WTC11 (cell line): ENCODE measurements around the gene ANAPC16. TPM values are rescaled to one million over a fixed set of nuclear protein-coding genes. Genes with fewer than 3 reads are reported as not detected.
"Not testable (repeated sequence)": the region's sequence is repeated elsewhere in the genome, so short reads cannot be mapped to it uniquely, and the experiment has no call there.

Experiments used
- ATAC-seq: fragments of 200-7000 bp; cut with Tn5 transposase; 2 replicates; pipeline ENCODE4 v1.10.0; 2021; ENCODE audit warnings: mild to moderate bottlenecking, moderate library complexity
- CTCF ChIA-PET: fragments of 300-600 bp; sonication (Branson Sonifier 250); formaldehyde crosslinking; loops from one replicate; lab custom pipeline; 2021; ENCODE audit warnings: antibody characterized with exemption; lab: Charles Lee
- POLR2A ChIA-PET: fragments of 350-600 bp; sonication (Branson Sonifier 250); formaldehyde crosslinking; loops from one replicate; lab custom pipeline; 2021; ENCODE audit warnings: antibody characterized with exemption; lab: Charles Lee
- DNase-seq: peaks from one replicate; pipeline ENCODE4 v3.0.0; 2021; ENCODE audit warnings: low spot score
- H3K27ac Mint-ChIP-seq: 2 replicates; pipeline ENCODE4 v1.8.0; 2021; ENCODE audit warnings: mixed read lengths
- H3K27me3 Mint-ChIP-seq: 2 replicates; pipeline ENCODE4 v1.8.0; 2021; ENCODE audit warnings: low read depth, mild to moderate bottlenecking, moderate library complexity, mixed read lengths
- H3K36me3 Mint-ChIP-seq: 2 replicates; pipeline ENCODE4 v1.8.0; 2021; ENCODE audit warnings: mixed read lengths
- H3K4me1 Mint-ChIP-seq: 2 replicates; pipeline ENCODE4 v1.8.0; 2022; ENCODE audit warnings: mixed read lengths
- H3K4me3 Mint-ChIP-seq: 2 replicates; pipeline ENCODE4 v1.8.0; 2021; ENCODE audit warnings: mild to moderate bottlenecking, moderate library complexity, mixed read lengths
- H3K9me3 Mint-ChIP-seq: 2 replicates; pipeline ENCODE4 v1.8.0; 2021; ENCODE audit warnings: mixed read lengths
- FOXJ3 ChIP-seq: sonication (generic); formaldehyde crosslinking; IDR thresholded peaks from 2 replicates; pipeline ENCODE4 v1.9.0; 2021; ENCODE audit warnings: missing genetic modification reagents, mild to moderate bottlenecking, borderline replicate concordance
- NR1H2 ChIP-seq: sonication (generic); formaldehyde crosslinking; IDR thresholded peaks from 2 replicates; pipeline ENCODE4 v1.9.0; 2021; ENCODE audit warnings: mild to moderate bottlenecking, moderate library complexity, missing genetic modification reagents
- TCF7 ChIP-seq: sonication (generic); formaldehyde crosslinking; IDR thresholded peaks from 2 replicates; pipeline ENCODE4 v1.8.0; 2022; ENCODE audit warnings: mild to moderate bottlenecking, low read depth, missing genetic modification reagents, moderate library complexity
- ZNF263 ChIP-seq: sonication (generic); formaldehyde crosslinking; IDR thresholded peaks from 2 replicates; pipeline ENCODE4 v1.8.1; 2022; ENCODE audit warnings: low read depth, mild to moderate bottlenecking, moderate library complexity, missing genetic modification reagents
- ZNF671 ChIP-seq: fragments of 250-450 bp; sonication (Bioruptor Pico); IDR thresholded peaks from 2 replicates; pipeline ENCODE4 v1.8.0; 2021; ENCODE audit warnings: mild to moderate bottlenecking
- total RNA-seq: library from RNA; stranded (reverse); gene quantifications from 3 replicates; pipeline ENCODE4 v1.2.3, GENCODE V29; 2021
- TF ChIP-seq, protein P1 (sequence below): fragments of 200-600 bp; IDR thresholded peaks from 2 replicates; pipeline ENCODE4 v1.8.0; 2022; ENCODE audit warnings: antibody characterized with exemption
- TF ChIP-seq, protein P2 (sequence below): fragments of 250-450 bp; sonication (Bioruptor Pico); IDR thresholded peaks from 2 replicates; pipeline ENCODE4 v1.9.0; 2021; ENCODE audit warnings: mild to moderate bottlenecking
- TF ChIP-seq, protein P3 (sequence below): sonication (generic); formaldehyde crosslinking; conservative IDR thresholded peaks from 2 replicates; pipeline ENCODE4 v1.8.1; 2022; ENCODE audit warnings: mild to moderate bottlenecking, missing genetic modification reagents
- TF ChIP-seq, protein P4 (sequence below): sonication (generic); formaldehyde crosslinking; IDR thresholded peaks from 2 replicates; pipeline ENCODE4 v1.8.0; 2023; ENCODE audit warnings: missing genetic modification reagents, mild to moderate bottlenecking, borderline replicate concordance
- TF ChIP-seq, protein P5 (sequence below): fragments of 250-450 bp; sonication (Bioruptor Pico); IDR thresholded peaks from 2 replicates; pipeline ENCODE4 v1.9.0; 2021; ENCODE audit warnings: moderate library complexity, mild to moderate bottlenecking, inconsistent platforms, borderline replicate concordance

The ANAPC16 gene
- total RNA-seq, 1 experiment from 2014 or later = 52.3 TPM

DNA sequence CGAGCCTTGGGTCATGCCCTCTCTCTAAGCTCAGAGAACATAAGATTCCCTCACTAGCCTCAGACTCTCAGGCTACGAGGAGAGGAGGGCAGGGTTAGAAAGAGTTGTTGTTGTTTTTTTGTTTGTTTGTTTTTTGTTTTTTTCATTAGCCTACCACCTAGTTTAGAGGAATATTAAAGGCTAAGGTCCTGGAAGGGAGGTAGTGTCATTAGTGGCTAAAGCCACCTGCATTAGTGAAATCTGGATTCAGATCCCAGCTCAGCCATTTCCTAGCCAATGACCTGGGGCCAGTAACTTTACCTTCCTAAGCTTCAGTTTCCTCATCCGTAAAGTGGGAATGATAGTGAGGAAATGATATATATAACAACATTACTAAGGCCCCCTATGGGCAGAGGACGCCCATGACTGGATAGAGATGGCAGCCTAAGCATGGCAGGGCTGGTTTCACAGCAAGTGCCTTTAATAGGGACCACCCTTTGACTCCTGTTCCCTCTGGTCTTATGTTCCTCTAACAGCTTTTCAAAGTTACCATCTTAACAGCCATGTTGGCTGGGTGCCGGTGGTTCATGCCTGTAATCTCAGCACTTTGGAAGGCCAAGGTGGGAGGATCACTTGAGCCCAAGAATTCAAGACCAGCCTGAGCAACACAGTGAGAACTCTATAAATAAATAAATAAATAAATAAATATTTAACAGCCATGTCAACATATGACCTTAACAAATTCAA is 63.0 kb downstream of the ANAPC16 start:
- ChIA-PET CTCF (interaction anchor here (0.8 to 4.2 kb wide), 5 partner anchors 18 to 53 kb away, joined by 3 to 22 read pairs (median 9); no protein-coding TSS in a partner anchor), POLR2A (interaction anchor here (1.3 to 3.3 kb wide), 4 partner anchors 19 to 53 kb away, joined by 7 to 29 read pairs (median 14); no protein-coding TSS in a partner anchor)
- no peak for ATAC-seq
- Mint-ChIP-seq H3K27me3 (no peaks in the 10 kb centered on the region; the same call in 1 of the 2 replicates), H3K4me1 (peaks cover 23% of the 10 kb centered on the region), H3K36me3 (peaks cover 20% of the 10 kb centered on the region), H3K27ac (peak overlapping the region; percentile 51; the same call in 1 of the 2 replicates), H3K4me3 (no peak overlapping the region), H3K9me3 (no peaks in the 10 kb centered on the region)
- no peak for DNase-seq
- TF ChIP-seq FOXJ3 (CRISPR knock-in tag) = no peak
- TF ChIP-seq TCF7 (CRISPR knock-in tag) = no peak
- TF ChIP-seq, protein P1, sequence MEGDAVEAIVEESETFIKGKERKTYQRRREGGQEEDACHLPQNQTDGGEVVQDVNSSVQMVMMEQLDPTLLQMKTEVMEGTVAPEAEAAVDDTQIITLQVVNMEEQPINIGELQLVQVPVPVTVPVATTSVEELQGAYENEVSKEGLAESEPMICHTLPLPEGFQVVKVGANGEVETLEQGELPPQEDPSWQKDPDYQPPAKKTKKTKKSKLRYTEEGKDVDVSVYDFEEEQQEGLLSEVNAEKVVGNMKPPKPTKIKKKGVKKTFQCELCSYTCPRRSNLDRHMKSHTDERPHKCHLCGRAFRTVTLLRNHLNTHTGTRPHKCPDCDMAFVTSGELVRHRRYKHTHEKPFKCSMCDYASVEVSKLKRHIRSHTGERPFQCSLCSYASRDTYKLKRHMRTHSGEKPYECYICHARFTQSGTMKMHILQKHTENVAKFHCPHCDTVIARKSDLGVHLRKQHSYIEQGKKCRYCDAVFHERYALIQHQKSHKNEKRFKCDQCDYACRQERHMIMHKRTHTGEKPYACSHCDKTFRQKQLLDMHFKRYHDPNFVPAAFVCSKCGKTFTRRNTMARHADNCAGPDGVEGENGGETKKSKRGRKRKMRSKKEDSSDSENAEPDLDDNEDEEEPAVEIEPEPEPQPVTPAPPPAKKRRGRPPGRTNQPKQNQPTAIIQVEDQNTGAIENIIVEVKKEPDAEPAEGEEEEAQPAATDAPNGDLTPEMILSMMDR = no peak
- TF ChIP-seq, protein P2, sequence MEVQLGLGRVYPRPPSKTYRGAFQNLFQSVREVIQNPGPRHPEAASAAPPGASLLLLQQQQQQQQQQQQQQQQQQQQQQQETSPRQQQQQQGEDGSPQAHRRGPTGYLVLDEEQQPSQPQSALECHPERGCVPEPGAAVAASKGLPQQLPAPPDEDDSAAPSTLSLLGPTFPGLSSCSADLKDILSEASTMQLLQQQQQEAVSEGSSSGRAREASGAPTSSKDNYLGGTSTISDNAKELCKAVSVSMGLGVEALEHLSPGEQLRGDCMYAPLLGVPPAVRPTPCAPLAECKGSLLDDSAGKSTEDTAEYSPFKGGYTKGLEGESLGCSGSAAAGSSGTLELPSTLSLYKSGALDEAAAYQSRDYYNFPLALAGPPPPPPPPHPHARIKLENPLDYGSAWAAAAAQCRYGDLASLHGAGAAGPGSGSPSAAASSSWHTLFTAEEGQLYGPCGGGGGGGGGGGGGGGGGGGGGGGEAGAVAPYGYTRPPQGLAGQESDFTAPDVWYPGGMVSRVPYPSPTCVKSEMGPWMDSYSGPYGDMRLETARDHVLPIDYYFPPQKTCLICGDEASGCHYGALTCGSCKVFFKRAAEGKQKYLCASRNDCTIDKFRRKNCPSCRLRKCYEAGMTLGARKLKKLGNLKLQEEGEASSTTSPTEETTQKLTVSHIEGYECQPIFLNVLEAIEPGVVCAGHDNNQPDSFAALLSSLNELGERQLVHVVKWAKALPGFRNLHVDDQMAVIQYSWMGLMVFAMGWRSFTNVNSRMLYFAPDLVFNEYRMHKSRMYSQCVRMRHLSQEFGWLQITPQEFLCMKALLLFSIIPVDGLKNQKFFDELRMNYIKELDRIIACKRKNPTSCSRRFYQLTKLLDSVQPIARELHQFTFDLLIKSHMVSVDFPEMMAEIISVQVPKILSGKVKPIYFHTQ (CRISPR knock-in tag) = no peak
- TF ChIP-seq ZNF671 (CRISPR knock-in tag) = no peak
- TF ChIP-seq, protein P3, sequence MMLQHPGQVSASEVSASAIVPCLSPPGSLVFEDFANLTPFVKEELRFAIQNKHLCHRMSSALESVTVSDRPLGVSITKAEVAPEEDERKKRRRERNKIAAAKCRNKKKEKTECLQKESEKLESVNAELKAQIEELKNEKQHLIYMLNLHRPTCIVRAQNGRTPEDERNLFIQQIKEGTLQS = no peak
- TF ChIP-seq, protein P4, sequence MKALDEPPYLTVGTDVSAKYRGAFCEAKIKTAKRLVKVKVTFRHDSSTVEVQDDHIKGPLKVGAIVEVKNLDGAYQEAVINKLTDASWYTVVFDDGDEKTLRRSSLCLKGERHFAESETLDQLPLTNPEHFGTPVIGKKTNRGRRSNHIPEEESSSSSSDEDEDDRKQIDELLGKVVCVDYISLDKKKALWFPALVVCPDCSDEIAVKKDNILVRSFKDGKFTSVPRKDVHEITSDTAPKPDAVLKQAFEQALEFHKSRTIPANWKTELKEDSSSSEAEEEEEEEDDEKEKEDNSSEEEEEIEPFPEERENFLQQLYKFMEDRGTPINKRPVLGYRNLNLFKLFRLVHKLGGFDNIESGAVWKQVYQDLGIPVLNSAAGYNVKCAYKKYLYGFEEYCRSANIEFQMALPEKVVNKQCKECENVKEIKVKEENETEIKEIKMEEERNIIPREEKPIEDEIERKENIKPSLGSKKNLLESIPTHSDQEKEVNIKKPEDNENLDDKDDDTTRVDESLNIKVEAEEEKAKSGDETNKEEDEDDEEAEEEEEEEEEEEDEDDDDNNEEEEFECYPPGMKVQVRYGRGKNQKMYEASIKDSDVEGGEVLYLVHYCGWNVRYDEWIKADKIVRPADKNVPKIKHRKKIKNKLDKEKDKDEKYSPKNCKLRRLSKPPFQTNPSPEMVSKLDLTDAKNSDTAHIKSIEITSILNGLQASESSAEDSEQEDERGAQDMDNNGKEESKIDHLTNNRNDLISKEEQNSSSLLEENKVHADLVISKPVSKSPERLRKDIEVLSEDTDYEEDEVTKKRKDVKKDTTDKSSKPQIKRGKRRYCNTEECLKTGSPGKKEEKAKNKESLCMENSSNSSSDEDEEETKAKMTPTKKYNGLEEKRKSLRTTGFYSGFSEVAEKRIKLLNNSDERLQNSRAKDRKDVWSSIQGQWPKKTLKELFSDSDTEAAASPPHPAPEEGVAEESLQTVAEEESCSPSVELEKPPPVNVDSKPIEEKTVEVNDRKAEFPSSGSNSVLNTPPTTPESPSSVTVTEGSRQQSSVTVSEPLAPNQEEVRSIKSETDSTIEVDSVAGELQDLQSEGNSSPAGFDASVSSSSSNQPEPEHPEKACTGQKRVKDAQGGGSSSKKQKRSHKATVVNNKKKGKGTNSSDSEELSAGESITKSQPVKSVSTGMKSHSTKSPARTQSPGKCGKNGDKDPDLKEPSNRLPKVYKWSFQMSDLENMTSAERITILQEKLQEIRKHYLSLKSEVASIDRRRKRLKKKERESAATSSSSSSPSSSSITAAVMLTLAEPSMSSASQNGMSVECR (CRISPR knock-in tag) = no peak
- no peak for TF ChIP-seq NR1H2
- TF ChIP-seq ZNF263 (CRISPR knock-in tag) = no peak
- TF ChIP-seq, protein P5, sequence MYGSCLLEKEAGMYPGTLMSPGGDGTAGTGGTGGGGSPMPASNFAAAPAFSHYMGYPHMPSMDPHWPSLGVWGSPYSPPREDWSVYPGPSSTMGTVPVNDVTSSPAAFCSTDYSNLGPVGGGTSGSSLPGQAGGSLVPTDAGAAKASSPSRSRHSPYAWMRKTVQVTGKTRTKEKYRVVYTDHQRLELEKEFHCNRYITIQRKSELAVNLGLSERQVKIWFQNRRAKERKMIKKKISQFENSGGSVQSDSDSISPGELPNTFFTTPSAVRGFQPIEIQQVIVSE (CRISPR knock-in tag) = no peak

DNA sequence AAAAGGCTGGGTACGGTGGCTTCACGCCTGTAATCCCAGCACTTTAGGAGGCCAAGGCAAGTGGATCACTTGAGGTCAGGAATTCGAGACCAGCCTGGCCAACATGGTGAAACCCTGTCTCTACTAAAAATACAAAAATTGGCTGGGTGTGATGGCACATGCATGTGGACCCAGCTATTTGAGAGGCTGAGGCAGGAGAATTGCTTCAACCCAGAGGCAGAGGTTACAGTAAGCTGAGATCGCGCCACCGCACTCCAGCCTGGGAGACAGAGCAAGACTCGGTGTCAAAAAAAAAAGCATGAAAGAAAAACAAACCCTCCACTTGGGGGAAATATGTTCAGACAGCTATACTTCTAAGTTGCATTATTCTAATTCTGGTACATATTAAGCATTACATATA is 63.8 kb downstream of the ANAPC16 start:
- POLR2A ChIA-PET = interaction anchor here (3.3 kb wide), 1 partner anchor 20 kb away, joined by 29 read pairs; no protein-coding TSS in a partner anchor
- CTCF ChIA-PET, H3K27ac Mint-ChIP-seq, H3K9me3 Mint-ChIP-seq, H3K4me3 Mint-ChIP-seq, ATAC-seq, DNase-seq, H3K27me3 Mint-ChIP-seq: not testable (repeated sequence)
- Mint-ChIP-seq H3K4me1 (peaks cover 23% of the 10 kb centered on the region), H3K36me3 (peaks cover 18% of the 10 kb centered on the region)
